ENCODE results near the gene ELMO1. TPM values are rescaled to one million over a fixed set of nuclear protein-coding genes. Genes with fewer than 3 reads are reported as not detected.

ELMO1 gene
- total RNA-seq, 1 experiment from 2014 or later: 0.95 TPM

- no peak for DNase-seq (ENCODE audit: low spot score)
- in situ Hi-C loops (cut with HindIII; ENCODE audit: low sequenced_read_pairs): no loop called here
These were observed 58.5 kb downstream of the ELMO1 start for GRCh38 chr7:37390114-37390513.

DNA sequence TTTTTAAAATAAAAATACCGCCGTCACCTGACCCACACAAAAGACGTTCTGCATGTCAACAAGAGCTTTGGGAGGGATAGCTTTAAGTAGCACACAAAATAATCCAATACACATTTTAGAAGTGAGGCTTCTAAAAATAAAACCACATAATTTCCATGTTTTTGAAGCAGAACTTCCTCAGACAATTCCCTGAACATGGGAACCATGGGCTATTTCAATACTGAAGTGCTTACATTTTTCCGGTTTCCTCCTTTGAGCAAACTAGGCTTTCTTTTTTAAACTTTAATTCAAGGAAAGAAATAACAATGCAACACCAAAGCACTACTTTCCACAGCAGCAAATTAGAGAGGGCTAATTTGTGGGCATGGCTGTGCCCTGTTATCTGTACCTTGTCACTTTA is 59.9 kb downstream of the ELMO1 start:
- no peak for DNase-seq (ENCODE audit: low spot score)
- in situ Hi-C loops (cut with HindIII; ENCODE audit: low sequenced_read_pairs): no loop called here

- in situ Hi-C loops (cut with HindIII; ENCODE audit: low sequenced_read_pairs): no loop called here
- no peak for DNase-seq (ENCODE audit: low spot score)
These were observed 62.9 kb downstream of the ELMO1 start for GRCh38 chr7:37385787-37386186.

GRCh38 chr7:37382546-37383088 is 66.0 kb downstream of the ELMO1 start:
- no peak for DNase-seq (ENCODE audit: low spot score)
- in situ Hi-C loops (cut with HindIII; ENCODE audit: low sequenced_read_pairs): no loop called here

GRCh38 chr7:37380831-37381230 is 67.8 kb downstream of the ELMO1 start:
- in situ Hi-C loops (cut with HindIII; ENCODE audit: low sequenced_read_pairs): no loop called here
- DNase-seq (ENCODE audit: low spot score): no peak

DNA sequence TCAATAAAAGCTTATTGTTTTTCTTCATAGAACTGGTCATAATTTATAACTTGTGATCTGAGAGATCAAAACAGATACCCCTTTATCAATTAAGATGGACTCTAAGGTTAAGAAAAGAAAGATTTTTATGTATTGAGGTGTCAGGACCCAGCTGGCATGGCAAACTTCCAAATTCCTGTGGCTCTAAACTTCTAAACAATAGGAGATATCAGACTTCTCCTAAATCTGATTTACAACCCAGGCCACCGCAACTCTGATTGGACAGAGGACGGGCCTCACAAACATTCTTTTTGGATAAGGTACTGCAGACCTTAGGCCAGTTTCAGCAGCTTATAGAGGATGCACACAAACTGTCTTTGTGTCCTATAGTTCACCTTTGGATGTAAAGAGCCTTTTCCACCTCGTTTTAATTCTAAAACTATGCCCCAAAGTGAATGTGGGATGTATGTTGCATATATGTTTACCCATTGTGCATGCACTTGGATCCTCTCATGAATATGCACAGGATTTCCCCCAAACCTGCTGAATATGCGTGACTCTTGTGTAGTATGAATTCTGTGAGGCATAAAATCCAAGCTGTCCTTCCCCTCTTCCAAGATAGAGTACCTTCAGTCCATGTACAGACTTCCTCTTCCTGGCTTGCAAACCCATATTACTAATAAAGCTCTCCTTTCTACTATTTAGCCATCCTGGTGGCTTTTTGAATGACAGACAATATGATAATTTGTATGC is 69.0 kb downstream of the ELMO1 start:
- in situ Hi-C loops (cut with HindIII; ENCODE audit: low sequenced_read_pairs): no loop called here
- no peak for DNase-seq (ENCODE audit: low spot score)

GRCh38 chr7:37377231-37377630 is 71.4 kb downstream of the ELMO1 start:
- DNase-seq (ENCODE audit: low spot score): no peak
- in situ Hi-C loops (cut with HindIII; ENCODE audit: low sequenced_read_pairs): no loop called here

DNA sequence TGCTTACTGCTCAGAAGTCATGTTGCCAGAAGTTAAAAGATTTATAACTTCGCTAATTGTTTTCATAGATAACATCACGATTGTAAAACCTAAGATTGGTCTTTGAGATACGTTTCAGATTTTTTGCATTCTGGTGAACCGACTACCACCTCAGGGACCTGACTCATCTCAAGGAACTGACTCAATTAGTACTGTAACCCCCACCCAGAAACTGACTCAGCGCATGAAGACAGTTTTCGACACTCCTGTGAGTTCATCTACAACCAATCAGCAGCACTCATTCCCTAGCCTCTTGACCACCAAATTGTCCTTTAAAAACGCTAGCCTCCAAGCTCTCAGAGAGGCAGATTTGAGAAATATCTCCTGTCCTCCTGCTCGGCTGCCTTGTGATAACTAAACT is 72.3 kb downstream of the ELMO1 start:
- in situ Hi-C loops (cut with HindIII; ENCODE audit: low sequenced_read_pairs): no loop called here
- DNase-seq (ENCODE audit: low spot score): no peak

DNA sequence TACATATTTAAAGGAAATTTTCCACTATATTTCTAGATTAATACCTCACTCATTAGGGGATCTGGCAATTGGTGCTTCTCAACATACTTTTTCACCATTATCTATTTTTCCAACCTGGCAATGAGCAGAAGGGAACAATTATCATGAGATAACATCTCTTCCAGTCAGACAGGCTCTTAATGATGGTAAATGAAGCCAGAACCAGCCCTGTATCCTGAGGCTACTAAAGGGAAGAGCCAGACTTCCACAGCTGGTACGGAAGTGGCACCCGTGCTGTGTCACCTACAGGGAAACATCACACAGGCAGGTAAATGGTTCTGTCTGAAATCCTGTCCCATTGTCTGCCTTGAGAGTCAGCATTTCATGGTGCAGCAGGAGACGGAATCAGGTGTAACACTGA is 75.9 kb downstream of the ELMO1 start:
- in situ Hi-C loops (cut with HindIII; ENCODE audit: low sequenced_read_pairs): no loop called here

GRCh38 chr7:37371755-37372154 is 76.9 kb downstream of the ELMO1 start:
- DNase-seq (ENCODE audit: low spot score): no peak
- in situ Hi-C loops (cut with HindIII; ENCODE audit: low sequenced_read_pairs): no loop called here

More for the DNA sequence above, 75.9 kb downstream of the ELMO1 start:
- no peak for DNase-seq (ENCODE audit: low spot score)

DNA sequence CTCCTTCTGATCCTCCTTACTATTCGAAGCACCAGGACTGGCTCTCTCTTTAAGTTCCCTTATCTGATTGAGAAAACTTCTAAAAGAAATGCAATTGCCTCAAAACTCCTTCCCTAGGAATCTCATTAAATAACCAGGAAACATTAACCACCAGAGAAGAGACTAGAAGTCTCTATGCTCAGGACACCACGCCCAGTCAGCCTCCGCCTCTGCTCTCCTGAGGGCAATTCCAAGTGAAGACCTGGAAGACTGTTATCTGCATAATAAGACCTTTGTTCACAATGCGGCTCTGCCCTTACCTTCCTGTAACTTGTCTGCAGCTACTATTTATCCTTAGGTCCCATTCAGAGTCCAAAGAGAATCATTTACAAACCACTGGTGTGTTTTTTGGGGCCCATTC is 78.8 kb downstream of the ELMO1 start:
- DNase-seq (ENCODE audit: low spot score): no peak
- in situ Hi-C loops (cut with HindIII; ENCODE audit: low sequenced_read_pairs): no loop called here

- in situ Hi-C loops (cut with HindIII; ENCODE audit: low sequenced_read_pairs): no loop called here
These were observed 80.1 kb downstream of the ELMO1 start for GRCh38 chr7:37368540-37368939.

GRCh38 chr7:37367010-37367409 is 81.7 kb downstream of the ELMO1 start:
- no peak for DNase-seq (ENCODE audit: low spot score)
- in situ Hi-C loops (cut with HindIII; ENCODE audit: low sequenced_read_pairs): no loop called here

More at GRCh38 chr7:37368540-37368939, 80.1 kb downstream of the ELMO1 start:
- DNase-seq (ENCODE audit: low spot score): no peak

GRCh38 chr7:37366445-37366844 is 82.2 kb downstream of the ELMO1 start:
- in situ Hi-C loops (cut with HindIII; ENCODE audit: low sequenced_read_pairs): no loop called here
- no peak for DNase-seq (ENCODE audit: low spot score)

- in situ Hi-C loops (cut with HindIII; ENCODE audit: low sequenced_read_pairs): no loop called here
- DNase-seq (ENCODE audit: low spot score): no peak
These were observed 83.3 kb downstream of the ELMO1 start for GRCh38 chr7:37365405-37365804.

DNA sequence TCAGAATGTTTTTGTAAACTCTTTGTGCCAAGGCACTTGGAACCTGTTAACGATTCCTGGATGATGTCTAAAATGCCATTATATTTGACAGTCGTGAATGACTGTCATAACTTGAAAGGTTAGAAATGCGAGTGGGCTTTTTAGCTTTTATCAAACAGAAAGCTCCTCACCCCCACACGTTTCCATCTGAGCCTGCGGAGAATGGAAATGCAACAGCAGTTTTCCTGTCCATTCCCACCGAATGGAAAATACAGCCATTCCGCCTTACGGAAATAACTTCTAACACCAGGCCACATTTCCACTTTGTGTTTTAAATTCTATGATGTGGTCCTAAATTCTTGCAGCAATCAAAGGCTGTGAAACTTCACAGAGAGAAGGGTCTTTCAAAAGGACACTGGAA is 83.8 kb downstream of the ELMO1 start:
- DNase-seq (ENCODE audit: low spot score): no peak
- in situ Hi-C loops (cut with HindIII; ENCODE audit: low sequenced_read_pairs): no loop called here

DNA sequence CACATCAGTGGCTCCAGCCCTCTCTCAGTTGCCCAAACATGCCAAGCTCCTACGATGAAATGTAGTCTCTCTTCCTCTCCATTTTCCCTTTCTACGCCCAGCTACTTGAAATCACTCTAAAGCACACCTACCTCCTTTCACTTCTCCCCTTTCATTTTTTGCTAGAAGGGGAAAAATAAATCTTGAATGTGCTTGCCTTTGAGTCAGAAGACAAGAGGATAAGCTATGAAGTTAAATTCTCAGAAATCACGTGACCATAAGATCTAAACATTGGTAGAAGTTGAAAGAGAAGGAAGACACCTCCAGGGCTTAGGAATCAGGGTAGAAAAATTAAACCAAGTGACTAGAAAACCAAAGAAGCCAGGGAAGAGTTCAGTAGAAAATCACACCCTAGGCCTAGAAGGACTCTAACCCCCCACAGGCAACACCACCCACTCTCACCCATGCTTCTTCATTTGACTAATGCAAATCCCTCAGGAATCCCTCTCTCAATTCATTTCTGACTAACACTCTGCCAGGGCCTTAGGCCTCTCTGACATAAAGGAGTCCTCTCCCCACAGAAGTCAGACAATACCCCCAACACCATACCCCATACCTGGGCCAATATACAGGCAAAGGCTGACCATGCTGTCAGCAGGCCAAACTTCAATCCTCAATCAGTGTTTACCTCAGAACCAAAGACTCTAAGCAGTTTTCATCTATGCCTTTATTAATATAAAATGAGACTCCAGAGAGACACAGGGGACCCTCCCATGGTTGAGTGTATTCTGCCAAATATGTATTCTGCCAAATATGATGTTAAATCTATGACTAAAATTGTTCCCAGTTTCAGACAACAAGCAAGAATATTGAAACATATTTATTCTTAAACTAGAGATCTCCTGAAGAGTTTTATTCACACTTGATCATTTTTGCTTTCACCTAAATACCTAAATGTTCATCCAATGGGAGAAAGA is 84.8 kb downstream of the ELMO1 start:
- DNase-seq (ENCODE audit: low spot score): no peak
- in situ Hi-C loops (cut with HindIII; ENCODE audit: low sequenced_read_pairs): no loop called here

GRCh38 chr7:37362802-37363201 is 85.9 kb downstream of the ELMO1 start:
- in situ Hi-C loops (cut with HindIII; ENCODE audit: low sequenced_read_pairs): no loop called here

DNA sequence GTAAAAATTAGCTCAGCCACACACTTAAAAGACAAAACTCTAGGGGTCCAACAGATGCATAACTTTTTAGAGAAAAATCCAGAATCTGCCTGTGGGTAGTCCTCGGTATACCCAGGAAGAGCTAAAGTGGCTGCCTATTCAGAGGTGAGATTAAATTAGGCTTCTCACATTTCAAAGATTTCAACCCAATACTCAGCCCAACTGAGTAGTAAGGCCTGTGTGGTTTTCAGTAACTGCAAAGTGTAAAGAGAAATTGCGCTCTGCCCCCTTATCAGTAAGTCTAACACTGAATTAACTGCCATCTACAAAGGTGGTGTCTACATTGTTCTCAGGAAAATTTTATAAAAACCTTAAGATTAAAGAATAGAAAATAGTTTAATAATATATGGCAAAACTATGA is 88.2 kb downstream of the ELMO1 start:
- no peak for DNase-seq (ENCODE audit: low spot score)
- in situ Hi-C loops (cut with HindIII; ENCODE audit: low sequenced_read_pairs): no loop called here

More at GRCh38 chr7:37362802-37363201, 85.9 kb downstream of the ELMO1 start:
- no peak for DNase-seq (ENCODE audit: low spot score)

All from G401 (cell line).